PC-3 (cell line): ENCODE measurements around the gene SV2C. TPM values are rescaled to one million over a fixed set of nuclear protein-coding genes. Genes with fewer than 3 reads are reported as not detected.

Experiments
- ATAC-seq: fragments of 200-7000 bp; cut with Tn5 transposase; 2 replicates; pipeline ENCODE4 v1.9.1; 2020; ENCODE audit warnings: mild to moderate bottlenecking, moderate library complexity
- BruUV-seq: library from RNA; stranded (reverse); fragments of 400-500 nt; replicated peaks from 2 replicates; lab custom pipeline; 2021; lab: Mats Ljungman, UMichigan
- CTCF ChIA-PET: fragments of 300-600 bp; sonication (Branson Sonifier 250); formaldehyde crosslinking; loops from one replicate; lab custom pipeline; 2022; ENCODE audit warnings: antibody characterized with exemption; lab: Charles Lee
- POLR2A ChIA-PET: fragments of 300-600 bp; sonication (Branson Sonifier 250); formaldehyde crosslinking; loops from one replicate; lab custom pipeline; 2022; ENCODE audit warnings: antibody characterized with exemption; ENCODE audit not compliant: unreplicated experiment; lab: Charles Lee
- DNase-seq: peaks from one replicate; pipeline ENCODE4 v3.0.0-alpha.2; 2015
- H2AFZ ChIP-seq: fragments of 300-600 bp; sonication (generic); 2 replicates; pipeline ENCODE4 v1.6.0; 2016; ENCODE audit warnings: antibody characterized with exemption, low read length
- H3F3A ChIP-seq: fragments of 300-600 bp; sonication (generic); one replicate; pipeline ENCODE4 v1.6.0; 2017; ENCODE audit warnings: antibody characterized with exemption, low read length, control low read depth, mild to moderate bottlenecking; ENCODE audit not compliant: unreplicated experiment
- H3K27ac ChIP-seq: fragments of 300-600 bp; sonication (generic); 2 replicates; pipeline ENCODE4 v1.5.1; 2016; ENCODE audit warnings: mild to moderate bottlenecking, low read length
- H3K27me3 ChIP-seq: fragments of 300-600 bp; sonication (generic); 2 replicates; pipeline ENCODE4 v1.6.1; 2016; ENCODE audit warnings: low read length, mixed read lengths
- H3K36me3 ChIP-seq: fragments of 300-600 bp; sonication (generic); 2 replicates; pipeline ENCODE4 v1.6.1; 2016; ENCODE audit warnings: low read depth, mixed run types, low read length, mixed read lengths
- H3K4me1 ChIP-seq: fragments of 300-600 bp; sonication (generic); 2 replicates; pipeline ENCODE4 v1.5.1; 2016; ENCODE audit warnings: low read length; ENCODE audit not compliant: insufficient read depth
- H3K4me2 ChIP-seq: fragments of 300-600 bp; sonication (generic); 2 replicates; pipeline ENCODE4 v1.6.0; 2016; ENCODE audit warnings: low read length
- H3K4me3 ChIP-seq: fragments of 300-600 bp; sonication (generic); 2 replicates; pipeline ENCODE4 v1.5.1; 2016; ENCODE audit warnings: mild to moderate bottlenecking, low read length, mixed read lengths
- H3K79me2 ChIP-seq: fragments of 300-600 bp; sonication (generic); 2 replicates; pipeline ENCODE4 v1.6.1; 2017; ENCODE audit warnings: low read length, mixed read lengths
- H3K9ac ChIP-seq: fragments of 300-600 bp; sonication (generic); 2 replicates; pipeline ENCODE4 v1.6.0; 2016; ENCODE audit warnings: mild to moderate bottlenecking, low read length
- H3K9me2 ChIP-seq: fragments of 300-600 bp; sonication (generic); replicated peaks from 2 replicates; pipeline ENCODE4 v1.6.1; 2016; ENCODE audit warnings: mixed run types, low read length, mixed read lengths
- H3K9me3 ChIP-seq: fragments of 300-600 bp; sonication (generic); 2 replicates; pipeline ENCODE4 v1.6.1; 2016; ENCODE audit warnings: low read length, mixed read lengths
- H4K20me1 ChIP-seq: fragments of 300-600 bp; sonication (generic); 2 replicates; pipeline ENCODE4 v1.6.1; 2016; ENCODE audit warnings: low read length, mixed read lengths
- CTCF ChIP-seq: fragments of 300-600 bp; sonication (generic); conservative IDR thresholded peaks from 2 replicates; pipeline ENCODE4 v1.5.1; 2017; ENCODE audit warnings: antibody characterized with exemption, low read depth, mild to moderate bottlenecking, low read length
- EZH2 ChIP-seq: fragments of 300-600 bp; sonication (generic); IDR thresholded peaks from one replicate; pipeline ENCODE4 v1.6.1; 2017; ENCODE audit warnings: antibody characterized with exemption, mild to moderate bottlenecking, low read length; ENCODE audit not compliant: unreplicated experiment
- EZH2phosphoT487 ChIP-seq: fragments of 300-600 bp; sonication (generic); IDR thresholded peaks from 2 replicates; pipeline ENCODE4 v1.6.1; 2018; ENCODE audit warnings: mild to moderate bottlenecking, antibody characterized with exemption, low read length, borderline replicate concordance
- intact Hi-C: fragments of 100-400 bp; cut with micrococcal nuclease; formaldehyde crosslinking; loops from 2 replicates; pipeline ENCODE4 v1.9.0; 2023
- total RNA-seq: library from RNA; depleted of rRNA; stranded (reverse); fragments of >200 nt; gene quantifications from 2 replicates; pipeline ENCODE4 v1.2.3, GENCODE V29; 2014

SV2C gene
- total RNA-seq, 1 experiment from 2014 or later, result not detected

GRCh38 chr5:76113103-76113502 is 29.9 kb downstream of the SV2C start:
- ATAC-seq (no peak), DNase-seq (no peak)
- no TSS peak for BruUV-seq
- Histone ChIP-seq H3K4me3 (no peak overlapping the region), H3F3A (no peaks in the 10 kb centered on the region), H3K27ac (no peak overlapping the region), H3K27me3 (peaks cover 31% of the 10 kb centered on the region), H3K36me3 (no peaks in the 10 kb centered on the region), H3K9me3 (no peaks in the 10 kb centered on the region), H3K4me1 (no peaks in the 10 kb centered on the region), H2AFZ (no peak overlapping the region), H3K4me2 (no peak overlapping the region), H3K9ac (no peak overlapping the region), H3K9me2 (no peaks in the 10 kb centered on the region), H3K79me2 (no peaks in the 10 kb centered on the region), H4K20me1 (no peaks in the 10 kb centered on the region)
- intact Hi-C loops, result no loop called here
- TF ChIP-seq CTCF, result no peak
- TF ChIP-seq EZH2, result no peak
- TF ChIP-seq EZH2phosphoT487, result no peak
- ChIA-PET CTCF (no interaction called here), POLR2A (no interaction called here)

- Histone ChIP-seq H3K36me3 (no peaks in the 10 kb centered on the region), H3K27ac (no peak overlapping the region), H3K9ac (no peak overlapping the region), H4K20me1 (no peaks in the 10 kb centered on the region), H3K4me3 (no peak overlapping the region), H2AFZ (no peak overlapping the region), H3K79me2 (no peaks in the 10 kb centered on the region), H3K27me3 (peaks cover 21% of the 10 kb centered on the region; the same call in 1 of the 2 replicates), H3K4me1 (no peaks in the 10 kb centered on the region), H3F3A (no peaks in the 10 kb centered on the region), H3K9me3 (no peaks in the 10 kb centered on the region), H3K4me2 (no peak overlapping the region), H3K9me2 (no peaks in the 10 kb centered on the region)
- intact Hi-C loops, result no loop called here
- ChIA-PET CTCF (no interaction called here), POLR2A (no interaction called here)
- BruUV-seq, result no TSS peak
- TF ChIP-seq EZH2, result no peak
- TF ChIP-seq CTCF, result no peak
- no peak for TF ChIP-seq EZH2phosphoT487
- no peak for DNase-seq
- ATAC-seq, result no peak
Observed at GRCh38 chr5:76114179-76114851, 31.1 kb downstream of the SV2C start.

GRCh38 chr5:76125346-76125745 is 42.2 kb downstream of the SV2C start:
- POLR2A ChIA-PET, result no interaction called here

More at GRCh38 chr5:76125346-76125745, 42.2 kb downstream of the SV2C start:
- no peak overlapping the region for H3K9ac ChIP-seq
- H3K36me3 ChIP-seq, result no peaks in the 10 kb centered on the region
- CTCF ChIA-PET, result no interaction called here
- TF ChIP-seq EZH2, result no peak
- no peak for TF ChIP-seq CTCF
- TF ChIP-seq EZH2phosphoT487, result no peak
- H3K79me2 ChIP-seq, result no peaks in the 10 kb centered on the region
- DNase-seq, result no peak
- no peak overlapping the region for H3K27ac ChIP-seq
- no peak overlapping the region for H3K4me3 ChIP-seq
- H3K27me3 ChIP-seq, result peaks cover 25% of the 10 kb centered on the region
- H3K4me1 ChIP-seq, result no peaks in the 10 kb centered on the region
- no peak overlapping the region for H3K4me2 ChIP-seq
- BruUV-seq, result no TSS peak
- no peak for ATAC-seq
- intact Hi-C loops, result no loop called here
- no peak overlapping the region for H2AFZ ChIP-seq
- no peaks in the 10 kb centered on the region for H3F3A ChIP-seq
- H3K9me2 ChIP-seq, result no peaks in the 10 kb centered on the region
- H3K9me3 ChIP-seq, result no peaks in the 10 kb centered on the region
- H4K20me1 ChIP-seq, result no peaks in the 10 kb centered on the region
